HG03571 (cell line): ENCODE data around the gene GMFB.

Source experiments
- ATAC-seq: cut with Tn5 transposase; IDR thresholded peaks from one replicate; pipeline ENCODE4 v1.9.1; 2021; ENCODE audit not compliant: unreplicated experiment

GMFB gene

DNA sequence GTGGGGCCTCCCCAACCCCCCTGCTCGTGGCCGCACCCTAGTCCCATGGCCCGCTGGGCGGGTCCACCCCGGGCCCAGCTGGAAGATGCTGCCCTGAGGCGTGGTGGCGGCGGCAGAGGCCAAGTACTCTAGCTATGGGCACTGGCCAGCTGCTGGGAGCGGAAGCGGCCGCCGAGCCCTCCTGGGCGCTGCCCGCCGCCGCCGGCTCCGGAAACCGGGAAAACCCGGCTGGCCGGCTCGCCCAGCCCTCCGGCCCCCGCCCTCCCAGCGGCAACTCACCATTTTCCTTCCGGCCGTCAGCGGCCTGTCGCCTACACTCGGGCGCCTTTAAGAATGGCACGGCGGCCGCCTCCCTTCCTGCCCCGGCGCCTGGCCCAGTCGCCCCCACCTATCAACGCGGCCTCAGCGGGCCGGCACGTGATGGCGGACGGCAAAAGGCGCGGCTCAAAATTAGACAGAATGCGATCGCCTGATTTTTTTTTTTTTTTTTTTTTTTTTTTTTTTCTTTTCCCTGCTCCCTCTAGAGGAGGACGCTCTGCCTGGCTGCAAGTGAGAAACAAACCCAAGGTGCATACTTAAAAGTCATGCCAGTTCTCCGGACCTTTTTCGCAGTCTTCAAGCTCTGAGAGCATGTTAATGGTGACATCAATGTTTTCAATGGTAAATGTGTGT lies at the start of gene GMFB:
GMFB (minus strand) TSS at position 335 of the 672 bp plus-strand sequence; CDS start at position 282, 53 bp downstream.
- ATAC-seq, result peak; percentile 87

DNA sequence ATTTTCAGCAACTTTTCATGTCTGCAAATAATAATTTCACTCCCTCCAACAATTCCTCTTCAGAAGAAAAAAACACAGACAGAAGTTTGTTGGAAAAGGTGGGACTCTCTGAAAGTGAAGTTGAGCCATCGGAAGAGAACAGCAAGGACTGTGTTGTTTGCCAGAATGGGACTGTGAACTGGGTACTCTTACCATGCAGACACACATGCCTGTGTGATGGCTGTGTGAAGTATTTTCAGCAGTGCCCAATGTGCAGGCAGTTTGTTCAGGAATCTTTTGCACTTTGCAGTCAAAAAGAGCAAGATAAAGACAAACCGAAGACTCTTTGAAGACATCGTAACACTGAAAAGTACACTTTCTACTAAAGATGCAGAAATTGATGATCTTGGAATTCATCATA lies 49.3 kb upstream of the GMFB start:
- no peak for ATAC-seq

DNA sequence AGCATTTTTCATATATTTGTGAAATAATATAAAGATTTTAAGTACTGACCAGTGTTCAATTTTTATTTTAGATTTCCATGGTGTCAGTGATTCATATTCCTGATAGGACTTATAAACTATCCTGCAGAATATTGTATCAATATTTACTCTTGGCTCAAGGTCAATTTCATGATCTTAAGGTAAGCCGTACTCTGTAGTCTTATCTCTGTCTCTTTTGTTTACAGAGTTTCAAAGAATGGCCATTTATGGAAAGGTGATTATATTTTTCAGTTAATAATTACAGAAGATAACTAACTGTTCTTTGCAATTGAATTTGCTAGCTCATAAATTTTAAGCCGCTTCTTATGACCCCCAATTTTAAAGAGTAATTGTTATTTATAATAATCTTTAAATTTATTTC lies 48.9 kb upstream of the GMFB start:
- ATAC-seq, result no peak

- ATAC-seq, result no peak
Measured at GRCh38 chr14:54535646-54536045, 46.9 kb upstream of the GMFB start.

DNA sequence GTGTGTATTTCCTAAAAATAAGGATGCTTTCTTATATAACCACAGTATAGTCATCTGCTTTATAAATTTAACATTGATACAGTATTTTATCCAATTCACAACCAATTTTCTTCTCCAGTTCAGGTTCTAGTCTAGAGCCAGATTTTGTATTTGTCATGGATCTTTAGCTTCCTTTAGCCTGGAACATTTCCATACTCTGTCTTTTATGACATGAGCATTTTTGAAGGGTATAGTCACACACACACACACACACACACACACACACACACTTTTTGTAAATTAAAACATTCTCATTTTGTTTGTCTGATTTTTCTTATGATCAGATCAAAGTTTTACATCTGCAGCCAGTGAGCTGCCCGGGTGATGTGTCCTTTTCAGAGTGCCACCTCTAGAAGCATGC lies 46.3 kb upstream of the GMFB start:
- no peak for ATAC-seq

- ATAC-seq, result no peak
Measured at GRCh38 chr14:54533100-54533499, 44.3 kb upstream of the GMFB start.

DNA sequence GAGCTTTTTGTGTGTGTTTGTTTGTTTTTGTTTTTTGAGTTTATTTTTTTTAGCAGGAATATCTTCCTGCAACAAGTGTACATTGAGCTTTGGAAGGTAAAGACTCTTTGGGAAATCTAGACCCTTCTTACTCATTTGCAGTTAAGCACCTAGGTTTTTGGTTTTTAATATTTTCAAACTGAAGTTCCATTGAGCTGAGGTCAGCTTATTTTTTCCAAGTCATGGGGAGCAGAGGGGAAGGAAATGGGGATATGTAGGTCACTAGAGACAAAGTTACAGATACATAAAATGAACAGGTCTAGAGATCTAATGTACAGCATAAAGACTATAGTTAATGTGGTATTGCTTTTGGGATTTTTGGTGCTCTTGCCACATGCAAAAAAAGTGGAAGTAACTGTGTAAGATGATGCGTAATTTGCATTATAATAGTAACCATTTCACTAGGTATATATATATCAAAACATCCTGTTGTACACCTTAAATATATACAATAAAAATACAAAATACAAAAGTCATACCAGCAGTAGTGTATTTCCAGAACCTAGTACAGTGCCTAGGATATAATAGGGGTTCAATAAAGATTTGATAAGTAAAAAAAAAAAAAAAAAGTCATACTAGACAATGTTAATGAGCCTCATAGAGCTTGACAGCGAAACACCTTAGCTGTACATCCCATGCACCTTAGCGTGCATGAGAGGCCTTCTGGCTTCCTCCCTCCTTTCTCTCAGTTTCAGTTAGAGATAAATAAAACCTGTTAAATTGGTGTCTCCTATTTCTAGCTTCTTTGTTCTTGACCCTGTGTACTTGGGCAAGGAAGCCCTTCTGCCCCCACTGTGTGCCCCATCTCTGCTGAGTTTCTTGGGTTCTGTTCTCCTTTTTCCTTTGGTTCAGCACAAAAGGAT lies 43.6 kb upstream of the GMFB start:
- peak; percentile 90 for ATAC-seq

- no peak for ATAC-seq
Measured at GRCh38 chr14:54529811-54530210, 41.0 kb upstream of the GMFB start.

GRCh38 chr14:54528973-54529372 lies 40.2 kb upstream of the GMFB start:
- ATAC-seq, result no peak

GRCh38 chr14:54524410-54524809 lies 35.6 kb upstream of the GMFB start:
- ATAC-seq, result no peak

GRCh38 chr14:54516709-54517108 lies 27.9 kb upstream of the GMFB start:
- no peak for ATAC-seq

DNA sequence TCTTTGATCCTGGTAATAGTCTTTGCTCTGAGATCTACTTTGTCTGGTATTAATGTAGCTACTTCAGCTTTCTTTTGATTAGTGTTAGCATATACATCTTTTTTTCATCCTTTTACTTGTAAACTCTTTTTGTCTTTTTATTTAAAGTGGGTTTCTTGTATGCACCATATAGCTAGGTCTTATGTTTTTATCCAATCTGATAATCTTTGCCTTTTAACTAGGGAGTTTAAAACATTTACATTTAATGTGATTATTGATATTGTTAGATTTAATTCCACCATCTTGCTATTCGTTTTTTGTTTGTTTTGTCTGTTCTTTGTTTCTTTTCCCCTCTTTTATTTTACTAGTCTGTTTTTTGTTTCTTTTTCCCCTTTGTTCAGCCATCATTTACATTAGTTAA lies 26.9 kb upstream of the GMFB start:
- ATAC-seq, result no peak

DNA sequence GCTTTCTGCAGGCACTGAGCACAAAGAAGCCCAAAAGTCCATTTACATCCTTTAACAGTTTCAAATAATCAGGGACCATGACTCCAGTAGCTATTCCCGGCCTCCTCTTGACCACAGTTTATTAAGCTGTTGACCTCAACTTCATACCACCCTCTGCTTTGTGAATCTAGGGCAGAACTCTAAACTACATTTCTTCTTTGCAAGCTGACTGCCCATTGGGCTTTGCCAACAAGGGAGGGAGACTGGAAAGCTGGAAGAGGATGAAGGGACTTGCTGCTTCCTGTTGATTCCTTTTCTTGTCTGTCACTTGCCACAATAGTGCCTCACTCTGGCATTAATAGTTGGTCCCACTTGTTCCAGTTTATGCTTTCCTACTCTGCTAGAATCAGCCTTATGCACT lies 23.6 kb upstream of the GMFB start:
- ATAC-seq, result no peak

DNA sequence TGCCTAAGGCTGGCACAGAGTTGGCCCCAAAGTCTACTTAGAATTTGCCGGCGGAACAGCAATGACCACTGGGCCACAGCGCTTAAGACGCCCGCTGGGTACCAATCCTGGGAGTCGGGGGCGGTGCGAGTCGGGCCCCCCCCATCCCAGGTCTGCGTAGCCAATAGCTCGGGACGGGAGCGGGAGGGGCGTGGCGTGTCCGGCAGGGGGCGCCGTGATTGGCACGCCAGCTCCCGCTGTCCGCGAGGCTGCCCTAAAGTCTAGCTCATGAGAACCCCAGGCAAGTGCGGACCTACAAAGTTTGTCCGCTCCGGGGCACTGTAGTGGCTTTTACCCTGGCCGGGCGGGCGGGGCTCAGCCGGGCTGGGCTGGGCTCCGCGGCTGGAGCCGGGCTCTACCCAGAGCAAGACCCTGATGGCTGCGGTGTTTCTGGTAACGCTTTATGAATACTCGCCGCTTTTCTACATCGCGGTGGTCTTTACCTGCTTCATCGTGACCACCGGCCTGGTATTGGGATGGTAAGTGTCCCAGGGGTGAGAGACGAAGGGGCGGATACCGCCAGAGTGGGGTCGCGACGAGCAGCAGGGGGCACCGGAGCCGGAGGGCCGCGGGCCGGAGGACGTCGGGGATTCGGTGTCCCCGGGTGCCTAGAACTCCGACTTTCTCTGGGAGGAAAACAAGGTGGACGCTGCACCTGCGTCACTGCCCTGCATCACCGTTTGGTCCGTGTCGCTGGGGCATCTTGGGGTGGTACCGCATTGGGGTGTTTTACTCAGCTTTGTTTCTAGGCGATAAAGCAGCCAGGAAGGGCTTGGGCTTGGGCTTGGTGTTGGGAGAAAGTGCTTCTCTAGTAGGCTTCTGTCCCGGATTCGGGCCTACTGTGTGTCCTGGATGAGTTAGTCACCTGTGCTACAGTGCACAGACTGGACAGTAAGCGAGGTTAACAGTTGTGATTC lies 21.0 kb upstream of the GMFB start, which contains the start of gene CGRRF1:
CGRRF1 (plus strand) TSS at position 361 of the 956 bp plus-strand sequence; CDS start at position 415, 54 bp downstream.
- ATAC-seq, result peak; percentile 99

DNA sequence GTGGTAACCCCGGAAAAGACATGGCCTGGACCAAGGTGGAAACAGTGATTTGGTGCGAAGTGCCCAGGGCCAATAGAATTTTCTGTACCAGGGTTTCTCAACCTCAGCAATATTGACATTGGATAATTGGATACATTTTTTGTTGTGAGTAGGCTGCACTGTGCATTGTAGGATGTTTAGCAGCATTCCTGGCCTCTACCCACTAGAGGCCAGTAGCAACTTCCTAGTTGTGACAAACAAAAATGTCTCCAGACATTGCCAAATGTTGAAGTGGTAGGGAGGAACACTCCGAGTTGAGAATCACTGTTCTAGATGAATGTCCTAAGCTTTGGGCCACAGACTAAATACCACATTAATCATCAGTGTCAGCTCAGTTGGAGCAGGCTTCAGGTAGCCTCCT lies 14.7 kb upstream of the GMFB start:
- no peak for ATAC-seq

- no peak for ATAC-seq
Measured at GRCh38 chr14:54502602-54503001, 13.8 kb upstream of the GMFB start.

DNA sequence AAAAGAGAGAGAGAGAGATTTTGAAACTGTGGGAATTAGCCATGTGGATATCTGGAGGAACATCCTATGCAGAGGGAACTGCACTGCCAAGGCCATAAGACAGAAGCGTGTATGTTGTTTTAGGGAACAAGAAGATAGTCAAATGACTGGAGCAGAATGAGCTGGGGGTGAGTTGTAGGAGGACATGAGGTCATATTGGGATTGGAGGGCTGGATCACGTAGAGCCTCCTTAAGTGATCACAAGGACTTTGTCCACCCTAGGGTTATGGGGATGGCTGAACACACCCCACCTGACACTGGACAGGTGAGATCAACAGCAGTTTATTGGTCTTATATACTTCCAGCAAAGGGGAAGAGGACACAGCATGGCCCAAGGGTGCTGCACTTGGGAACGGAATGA lies 12.7 kb upstream of the GMFB start:
- no peak for ATAC-seq

DNA sequence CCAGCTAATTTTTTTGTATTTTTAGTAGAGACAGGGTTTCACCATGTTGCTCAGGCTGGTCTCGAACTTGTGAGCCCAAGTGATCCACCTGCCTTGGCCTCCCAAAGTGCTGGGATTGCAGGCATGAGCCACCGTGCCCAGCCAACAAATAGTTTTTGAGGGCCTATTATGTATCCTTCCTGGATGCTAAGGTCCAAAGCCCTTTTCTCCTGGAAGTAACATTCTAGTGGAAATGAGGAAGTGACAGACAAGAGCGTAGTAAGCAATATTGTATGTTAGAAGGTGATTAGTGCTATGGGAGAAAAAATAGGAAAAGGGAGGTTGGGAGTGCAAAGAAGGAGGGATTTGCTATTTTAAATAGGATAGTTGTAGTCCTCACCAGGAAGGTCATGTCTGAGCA lies 12.0 kb upstream of the GMFB start:
- ATAC-seq, result no peak

DNA sequence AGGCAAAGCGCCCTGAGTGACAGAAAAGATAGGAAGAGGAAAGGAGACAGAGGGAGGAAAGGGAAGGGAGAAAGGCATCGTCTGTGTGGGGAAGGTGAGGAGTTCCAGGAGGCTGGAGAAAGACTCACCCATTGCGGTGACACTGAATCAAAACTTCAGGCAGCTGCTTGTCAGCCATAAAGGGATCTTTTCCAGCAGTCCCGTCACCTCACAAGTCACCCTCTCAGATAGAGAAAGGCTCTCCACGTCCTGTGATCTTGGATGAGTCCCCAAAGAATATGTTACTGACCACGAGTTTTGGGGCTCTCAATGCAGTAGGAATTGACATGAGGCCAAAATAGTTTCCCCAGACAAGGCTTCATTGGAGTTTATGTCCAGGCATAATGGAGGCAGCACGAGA lies 9.8 kb upstream of the GMFB start:
- no peak for ATAC-seq

DNA sequence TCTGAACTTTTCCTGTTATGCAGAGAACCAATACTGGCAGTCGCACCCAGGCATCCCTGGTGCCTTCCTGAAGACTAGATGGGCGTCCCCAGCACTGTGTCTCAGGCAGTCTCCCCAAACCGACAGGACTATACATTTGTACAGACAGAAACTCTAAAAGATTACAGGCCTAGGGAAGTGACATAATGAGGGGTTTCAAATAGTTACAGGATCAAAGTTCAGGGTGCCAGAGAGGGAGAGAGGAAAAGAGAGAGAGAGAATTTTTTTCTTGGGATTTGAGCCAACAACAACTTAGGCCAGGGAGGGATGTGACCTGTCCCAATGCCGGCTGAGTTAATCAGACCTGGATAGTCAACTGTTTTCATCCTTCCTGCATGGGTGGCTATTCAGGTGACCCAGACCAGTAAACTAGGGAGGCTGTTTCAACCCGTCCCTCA lies 9.3 kb upstream of the GMFB start:
- no peak for ATAC-seq

GRCh38 chr14:54497224-54497623 lies 8.4 kb upstream of the GMFB start:
- ATAC-seq, result no peak
